GM10847 (cell line): ENCODE results near the gene DNAH17.

Source experiments
- POLR2A ChIP-seq: IDR thresholded peaks from 2 replicates; pipeline ENCODE4 v1.6.1; 2011; ENCODE audit not compliant: insufficient read length; ENCODE audit errors: extremely low read depth

The DNAH17 gene

GRCh38 chr17:78428025-78428575 is 149.1 kb downstream of the DNAH17 start:
- TF ChIP-seq POLR2A: no peak

GRCh38 chr17:78427140-78427539 is 150.1 kb downstream of the DNAH17 start:
- no peak for TF ChIP-seq POLR2A

GRCh38 chr17:78426293-78426879 is 150.8 kb downstream of the DNAH17 start:
- TF ChIP-seq POLR2A: no peak

- no peak for TF ChIP-seq POLR2A
Measured at GRCh38 chr17:78425429-78425828, 151.8 kb downstream of the DNAH17 start.

GRCh38 chr17:78423961-78424675 is 153.1 kb downstream of the DNAH17 start:
- no peak for TF ChIP-seq POLR2A

- no peak for TF ChIP-seq POLR2A
Measured at GRCh38 chr17:78422872-78423588, 154.2 kb downstream of the DNAH17 start.

- no peak for TF ChIP-seq POLR2A
Measured at GRCh38 chr17:78422267-78422605, 155.0 kb downstream of the DNAH17 start.

GRCh38 chr17:78421534-78422266 is 155.5 kb downstream of the DNAH17 start:
- TF ChIP-seq POLR2A: no peak

GRCh38 chr17:78421084-78421533 is 156.1 kb downstream of the DNAH17 start:
- TF ChIP-seq POLR2A: no peak

- TF ChIP-seq POLR2A: no peak
Measured at GRCh38 chr17:78419970-78420815, 157.0 kb downstream of the DNAH17 start.

GRCh38 chr17:78418326-78419026 is 158.7 kb downstream of the DNAH17 start:
- TF ChIP-seq POLR2A: no peak

- no peak for TF ChIP-seq POLR2A
Measured at GRCh38 chr17:78417531-78417909, 159.7 kb downstream of the DNAH17 start.

- TF ChIP-seq POLR2A: no peak
Measured at GRCh38 chr17:78416791-78417530, 160.2 kb downstream of the DNAH17 start.
